GM12878 (cell line): ENCODE measurements around the gene KCTD12.

Experiments
- BMI1 ChIP-seq: fragments of 450-650 bp; IDR thresholded peaks from 2 replicates; pipeline ENCODE4 v1.6.1; 2016; ENCODE audit warnings: mild to moderate bottlenecking, moderate library complexity, borderline replicate concordance
- CBX5 ChIP-seq: sonication (generic); IDR thresholded peaks from 2 replicates; pipeline ENCODE4 v1.6.1; 2016; ENCODE audit warnings: low read depth, moderate library complexity, mild to moderate bottlenecking, inconsistent platforms
- EGR1 ChIP-seq, 2 experiments: IDR thresholded peaks; 1 replicate in 1 of 2; 2 replicates in 1 of 2; pipeline ENCODE4 v1.6.1; 2011 to 2012; ENCODE audit warnings: low read depth in 2 of 2, low read length in 2 of 2, borderline replicate concordance in 1 of 2, mild to moderate bottlenecking in 1 of 2, moderate library complexity in 1 of 2
- ETV6 ChIP-seq, 2 experiments: fragments of 450-650 bp in 1 of 2; IDR thresholded peaks in 1 of 2; conservative IDR thresholded peaks in 1 of 2; 2 replicates each; pipeline ENCODE4 v1.6.1; 2014; ENCODE audit warnings: antibody characterized with exemption in 1 of 2, borderline replicate concordance in 1 of 2, low read depth in 1 of 2, mild to moderate bottlenecking in 1 of 2, moderate library complexity in 1 of 2
- JUNB ChIP-seq: IDR thresholded peaks from 2 replicates; pipeline ENCODE4 v1.6.1; 2016; ENCODE audit warnings: antibody characterized with exemption, mild to moderate bottlenecking
- NR2F1 ChIP-seq: fragments of 450-650 bp; conservative IDR thresholded peaks from 2 replicates; pipeline ENCODE4 v1.6.1; 2017; ENCODE audit warnings: mild to moderate bottlenecking
- RBBP5 ChIP-seq: fragments of 200-600 bp; sonication (generic); conservative IDR thresholded peaks from 2 replicates; pipeline ENCODE4 v1.6.1; 2016
- RCOR1 ChIP-seq: conservative IDR thresholded peaks from 2 replicates; pipeline ENCODE4 v1.6.1; 2012; ENCODE audit warnings: low read depth, low read length, improper control_type of control experiment
- SMC3 ChIP-seq: IDR thresholded peaks from 2 replicates; pipeline ENCODE4 v1.6.1; 2011; ENCODE audit warnings: low read length, improper control_type of control experiment, borderline replicate concordance
- STAT1 ChIP-seq: fragments of 450-650 bp; conservative IDR thresholded peaks from 2 replicates; pipeline ENCODE4 v1.6.1; 2014; ENCODE audit warnings: antibody characterized with exemption, mild to moderate bottlenecking
- YBX1 ChIP-seq: fragments of 450-650 bp; IDR thresholded peaks from 2 replicates; pipeline ENCODE4 v1.6.1; 2016; ENCODE audit warnings: antibody characterized with exemption
- TF ChIP-seq, protein P1 (sequence below), 3 experiments: IDR thresholded peaks in 2 of 3; conservative IDR thresholded peaks in 1 of 3; 2 replicates each; pipeline ENCODE4 v1.5.1; 2011; ENCODE audit warnings: low read depth in 3 of 3, low read length in 3 of 3, mild to moderate bottlenecking in 3 of 3, control low read depth in 2 of 3, moderate library complexity in 2 of 3, inconsistent platforms in 1 of 3, mixed read lengths in 1 of 3; ENCODE audit not compliant: control insufficient read depth in 2 of 3, insufficient read depth in 1 of 3; ENCODE audit errors: extremely low read depth in 1 of 3
- TF ChIP-seq, protein P2 (sequence below): IDR thresholded peaks from 2 replicates; pipeline ENCODE4 v1.6.1; 2011; ENCODE audit warnings: low read depth, mild to moderate bottlenecking, low read length, moderate library complexity, borderline replicate concordance; ENCODE audit errors: extremely low read depth
- TF ChIP-seq, protein P3 (sequence below): IDR thresholded peaks from 2 replicates; pipeline ENCODE4 v1.6.1; 2011; ENCODE audit warnings: borderline replicate concordance, low read depth, mild to moderate bottlenecking, moderate library complexity, mixed read lengths, low read length; ENCODE audit not compliant: insufficient read depth; ENCODE audit errors: extremely low read length

DNA sequence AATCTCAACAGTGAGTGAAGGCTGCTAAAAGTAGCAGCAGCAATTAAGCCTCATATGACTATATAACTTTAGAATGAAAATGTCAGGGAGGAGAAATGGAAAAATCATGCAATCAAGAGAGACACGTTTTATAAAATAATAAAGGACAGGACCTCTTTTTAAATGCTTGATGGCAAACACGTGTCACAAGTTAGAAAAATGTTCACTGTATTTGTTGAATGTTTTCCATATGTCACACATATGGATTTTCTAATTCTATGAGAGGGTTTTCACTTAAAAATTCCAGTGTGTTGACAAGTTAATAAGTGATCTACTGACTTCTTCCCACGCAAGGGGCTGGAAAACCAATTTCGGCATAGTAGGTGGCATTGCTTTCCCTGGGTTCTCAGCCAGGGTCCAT, 27.7 kb upstream of the KCTD12 start:
- TF ChIP-seq RCOR1 (no peak), EGR1 (IDR thresholded peaks at IDR 0.05; ENCODE audit: borderline replicate concordance in 1 of 2, low read depth in 2 of 2, low read length in 2 of 2) (no peak), RBBP5 (no peak), SMC3 (no peak), CBX5 (no peak), YBX1 (no peak), ETV6 (conservative IDR thresholded peaks at IDR 0.05 in 1 of 2, IDR thresholded peaks at IDR 0.05 in 1 of 2; ENCODE audit: borderline replicate concordance in 1 of 2, low read depth in 1 of 2) (no peak), NR2F1 (no peak), BMI1 (no peak), STAT1 (no peak), JUNB (no peak)
- TF ChIP-seq, protein P1, sequence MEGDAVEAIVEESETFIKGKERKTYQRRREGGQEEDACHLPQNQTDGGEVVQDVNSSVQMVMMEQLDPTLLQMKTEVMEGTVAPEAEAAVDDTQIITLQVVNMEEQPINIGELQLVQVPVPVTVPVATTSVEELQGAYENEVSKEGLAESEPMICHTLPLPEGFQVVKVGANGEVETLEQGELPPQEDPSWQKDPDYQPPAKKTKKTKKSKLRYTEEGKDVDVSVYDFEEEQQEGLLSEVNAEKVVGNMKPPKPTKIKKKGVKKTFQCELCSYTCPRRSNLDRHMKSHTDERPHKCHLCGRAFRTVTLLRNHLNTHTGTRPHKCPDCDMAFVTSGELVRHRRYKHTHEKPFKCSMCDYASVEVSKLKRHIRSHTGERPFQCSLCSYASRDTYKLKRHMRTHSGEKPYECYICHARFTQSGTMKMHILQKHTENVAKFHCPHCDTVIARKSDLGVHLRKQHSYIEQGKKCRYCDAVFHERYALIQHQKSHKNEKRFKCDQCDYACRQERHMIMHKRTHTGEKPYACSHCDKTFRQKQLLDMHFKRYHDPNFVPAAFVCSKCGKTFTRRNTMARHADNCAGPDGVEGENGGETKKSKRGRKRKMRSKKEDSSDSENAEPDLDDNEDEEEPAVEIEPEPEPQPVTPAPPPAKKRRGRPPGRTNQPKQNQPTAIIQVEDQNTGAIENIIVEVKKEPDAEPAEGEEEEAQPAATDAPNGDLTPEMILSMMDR (IDR thresholded peaks at IDR 0.05 in 2 of 3, conservative IDR thresholded peaks at IDR 0.05 in 1 of 3; ENCODE audit: control insufficient read depth in 2 of 3, extremely low read depth in 1 of 3, insufficient read depth in 1 of 3, low read depth in 3 of 3, low read length in 3 of 3), result no peak
- TF ChIP-seq, protein P2, sequence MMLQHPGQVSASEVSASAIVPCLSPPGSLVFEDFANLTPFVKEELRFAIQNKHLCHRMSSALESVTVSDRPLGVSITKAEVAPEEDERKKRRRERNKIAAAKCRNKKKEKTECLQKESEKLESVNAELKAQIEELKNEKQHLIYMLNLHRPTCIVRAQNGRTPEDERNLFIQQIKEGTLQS, result no peak
- TF ChIP-seq, protein P3, sequence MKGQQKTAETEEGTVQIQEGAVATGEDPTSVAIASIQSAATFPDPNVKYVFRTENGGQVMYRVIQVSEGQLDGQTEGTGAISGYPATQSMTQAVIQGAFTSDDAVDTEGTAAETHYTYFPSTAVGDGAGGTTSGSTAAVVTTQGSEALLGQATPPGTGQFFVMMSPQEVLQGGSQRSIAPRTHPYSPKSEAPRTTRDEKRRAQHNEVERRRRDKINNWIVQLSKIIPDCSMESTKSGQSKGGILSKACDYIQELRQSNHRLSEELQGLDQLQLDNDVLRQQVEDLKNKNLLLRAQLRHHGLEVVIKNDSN, result no peak
